Measurements from ENCODE around the gene AKAP12.

AKAP12 gene

GRCh38 chr6:151387175-151387970, 147.6 kb downstream of the AKAP12 start:
- DNase-seq: no peak

DNA sequence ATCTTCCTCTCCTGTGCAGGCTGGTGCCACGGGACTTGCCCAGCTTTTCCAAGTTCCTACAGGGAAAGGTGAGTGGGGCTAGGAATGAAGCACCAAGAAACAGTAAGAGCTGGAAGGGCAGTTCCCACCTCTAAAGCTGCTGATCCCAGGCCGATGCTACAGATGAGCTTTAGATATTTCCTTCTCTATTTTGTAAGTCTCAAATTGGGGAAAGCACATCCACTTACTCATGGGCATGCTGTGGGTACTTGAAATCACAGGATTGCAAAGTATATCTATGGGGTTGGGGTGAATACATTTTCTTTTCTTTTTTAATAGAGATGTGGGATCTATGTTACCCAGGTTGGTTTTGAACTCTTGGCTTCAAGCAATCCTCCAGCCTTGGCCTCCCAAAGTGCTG, 148.5 kb downstream of the AKAP12 start:
- DNase-seq: no peak

GRCh38 chr6:151388997-151389617, 149.3 kb downstream of the AKAP12 start:
- DNase-seq: no peak

DNA sequence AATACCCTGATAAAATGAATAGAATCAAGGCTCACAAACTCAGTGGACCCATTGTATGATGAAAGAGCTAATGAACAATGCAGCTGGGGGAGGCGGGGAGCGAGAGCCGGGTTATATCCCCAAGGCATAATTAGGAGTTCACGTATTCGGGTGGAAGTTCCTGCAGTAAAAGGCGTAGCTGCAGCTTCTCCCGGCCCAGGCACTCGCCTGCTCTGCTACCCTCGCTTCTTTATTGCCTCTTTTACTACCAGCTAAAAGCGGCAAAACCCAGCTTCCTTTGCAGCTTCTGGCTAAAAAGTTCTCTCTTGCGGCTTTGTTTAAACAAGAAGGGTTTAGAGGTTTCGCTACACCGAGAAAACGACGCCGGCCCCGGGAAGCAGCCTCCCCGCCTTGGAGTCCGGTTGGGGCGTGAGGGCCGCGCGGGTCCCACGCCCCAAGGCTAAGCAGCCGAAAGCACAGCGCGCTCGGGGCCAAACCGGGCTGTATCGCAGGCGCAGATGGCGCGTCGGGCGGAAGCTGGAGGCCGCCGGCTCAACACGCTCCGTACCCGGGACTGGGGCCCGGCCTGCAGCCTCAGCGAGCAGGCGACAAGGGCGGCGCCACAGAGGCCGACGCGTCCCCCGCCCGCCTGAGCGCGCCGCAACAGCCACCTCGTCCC, 150.0 kb downstream of the AKAP12 start:
- no peak for DNase-seq

GRCh38 chr6:151390276-151390850, 150.6 kb downstream of the AKAP12 start:
- DNase-seq: peak; percentile 96

GRCh38 chr6:151390851-151391470, 151.2 kb downstream of the AKAP12 start:
- DNase-seq: peak; percentile 81

DNA sequence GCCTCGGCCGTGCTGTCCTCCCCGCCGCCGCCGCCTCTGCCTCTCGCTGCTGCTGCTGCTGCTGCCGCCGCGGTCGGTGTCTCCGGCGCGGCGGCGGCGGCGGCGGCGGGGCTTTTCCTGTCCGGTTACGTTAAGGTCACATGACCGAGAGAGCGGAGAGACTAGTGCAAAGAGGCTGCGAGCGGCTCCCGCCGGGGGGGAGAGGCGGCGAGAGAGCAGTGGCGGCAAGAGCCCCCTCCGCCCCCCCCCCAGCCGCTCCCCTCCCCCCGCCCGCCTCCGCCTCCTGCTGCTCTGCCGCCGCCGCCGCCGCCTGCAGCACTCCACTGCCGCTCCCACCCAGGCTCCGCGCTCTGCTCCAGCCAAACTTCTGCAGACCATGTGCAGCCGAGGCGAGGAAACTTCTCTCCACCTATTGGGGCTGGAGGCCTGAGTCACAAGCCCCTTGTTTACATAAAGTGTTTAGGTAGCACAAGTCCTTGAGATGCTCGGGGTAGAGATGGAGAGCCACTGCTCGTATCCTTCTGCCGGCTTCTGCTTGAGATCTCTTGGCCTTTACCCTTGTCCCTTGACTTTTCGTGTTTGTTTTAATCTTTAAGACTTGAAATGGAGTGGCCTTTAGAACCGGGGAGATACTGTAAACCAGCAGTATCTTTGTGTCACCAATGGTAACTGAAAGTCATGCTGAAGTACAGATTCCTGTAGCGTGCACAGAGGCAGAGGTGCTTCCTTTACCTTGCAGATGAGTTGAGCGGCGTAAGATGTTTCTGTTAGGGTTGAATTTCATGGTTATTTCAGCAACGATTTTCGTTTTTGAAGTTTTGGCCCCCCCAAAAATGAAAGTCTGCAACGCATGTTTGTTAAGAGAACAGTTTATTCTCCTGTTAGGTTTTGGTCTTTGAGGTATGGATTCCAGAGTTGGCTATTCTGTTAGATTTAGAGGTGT, 152.0 kb downstream of the AKAP12 start, which contains the start of gene ZBTB2:
TSS of gene ZBTB2 (minus strand) at position 89 of the 943 bp plus-strand sequence. CDS start 17,922 bp downstream, outside the sequence.
- DNase-seq: peak; percentile 56

GRCh38 chr6:151392427-151392826, 152.7 kb downstream of the AKAP12 start:
- no peak for DNase-seq

DNA sequence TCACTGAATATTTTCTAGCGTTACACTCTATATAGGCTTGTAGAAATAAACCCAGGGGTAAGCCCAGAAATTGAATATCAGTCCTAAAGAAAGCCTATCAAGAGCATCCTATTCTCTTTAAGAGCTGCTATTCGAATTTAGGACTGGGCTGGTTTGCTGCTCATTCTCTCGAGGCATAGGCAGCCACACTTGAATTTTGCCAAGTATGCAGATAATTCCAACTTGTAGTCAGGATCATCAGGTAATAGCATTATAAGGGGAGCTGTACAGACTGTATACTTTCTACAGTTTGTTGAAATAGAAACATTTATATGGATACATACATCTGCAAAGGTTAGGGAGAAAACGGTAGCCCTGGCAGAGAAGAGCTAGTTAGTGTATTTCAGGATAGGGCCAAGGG, 153.6 kb downstream of the AKAP12 start:
- DNase-seq: no peak

DNA sequence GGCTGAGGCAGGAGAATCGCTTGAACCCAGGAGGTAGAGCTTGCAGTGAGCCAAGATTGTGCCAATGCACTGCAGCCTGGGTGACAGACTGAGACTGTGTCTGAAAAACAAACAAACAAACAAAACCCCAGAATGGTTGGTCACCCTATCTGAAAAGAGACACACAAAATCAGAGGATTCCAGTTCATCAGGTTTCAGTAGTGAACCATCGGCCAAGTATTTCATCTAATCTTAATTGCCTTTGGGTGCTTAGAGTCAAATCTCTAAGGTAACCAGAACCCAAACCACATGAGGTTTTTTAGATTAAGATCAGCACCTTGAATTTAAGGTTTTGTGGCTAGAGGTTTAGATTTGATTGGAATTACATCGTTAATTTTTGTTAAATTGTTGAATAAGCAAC, 159.9 kb downstream of the AKAP12 start:
- DNase-seq: no peak

GRCh38 chr6:151400473-151400872, 160.7 kb downstream of the AKAP12 start:
- no peak for DNase-seq

DNA sequence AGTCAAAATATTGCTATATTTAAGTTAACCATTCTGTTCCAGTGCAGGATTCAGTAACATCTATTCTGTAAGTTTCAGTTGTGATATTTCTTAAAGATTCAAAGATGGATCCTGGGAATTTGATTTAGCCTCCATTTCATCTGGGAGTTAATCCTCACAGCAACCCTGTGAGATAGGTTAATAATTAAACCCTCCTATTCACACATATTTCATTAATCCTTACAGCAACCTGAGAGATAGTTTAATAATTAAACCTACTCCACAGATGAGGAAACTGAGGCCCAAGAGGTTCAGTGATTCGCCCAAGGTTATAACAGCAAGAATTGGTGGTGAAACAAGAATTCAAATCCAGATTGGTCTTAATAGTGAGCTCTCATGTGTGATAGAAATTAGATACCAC, 162.5 kb downstream of the AKAP12 start:
- DNase-seq: no peak

DNA sequence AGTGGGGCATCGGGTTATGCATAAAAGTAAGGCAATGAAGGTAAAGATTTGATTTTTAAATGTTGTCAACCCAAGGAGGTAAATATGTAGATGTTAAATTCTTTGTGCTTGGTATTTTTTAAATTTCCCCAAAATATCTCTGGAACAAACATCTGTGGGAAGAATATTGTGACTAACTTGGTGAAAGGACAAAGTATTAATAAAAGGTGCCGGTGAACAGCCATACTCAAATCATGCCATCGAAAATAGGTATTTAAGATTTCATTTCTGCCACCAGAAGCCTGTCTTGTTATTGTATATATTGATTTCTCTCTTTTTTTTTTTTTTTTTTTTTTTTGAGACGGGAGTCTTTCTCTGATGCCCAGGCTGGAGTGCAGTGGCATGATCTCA, 164.1 kb downstream of the AKAP12 start:
- no peak for DNase-seq
